ENCODE results near the gene PCDHGB7.
"Not testable (repeated sequence)": the region's sequence is repeated elsewhere in the genome, so short reads cannot be mapped to it uniquely, and the experiment has no call there.

PCDHGB7 gene

DNA sequence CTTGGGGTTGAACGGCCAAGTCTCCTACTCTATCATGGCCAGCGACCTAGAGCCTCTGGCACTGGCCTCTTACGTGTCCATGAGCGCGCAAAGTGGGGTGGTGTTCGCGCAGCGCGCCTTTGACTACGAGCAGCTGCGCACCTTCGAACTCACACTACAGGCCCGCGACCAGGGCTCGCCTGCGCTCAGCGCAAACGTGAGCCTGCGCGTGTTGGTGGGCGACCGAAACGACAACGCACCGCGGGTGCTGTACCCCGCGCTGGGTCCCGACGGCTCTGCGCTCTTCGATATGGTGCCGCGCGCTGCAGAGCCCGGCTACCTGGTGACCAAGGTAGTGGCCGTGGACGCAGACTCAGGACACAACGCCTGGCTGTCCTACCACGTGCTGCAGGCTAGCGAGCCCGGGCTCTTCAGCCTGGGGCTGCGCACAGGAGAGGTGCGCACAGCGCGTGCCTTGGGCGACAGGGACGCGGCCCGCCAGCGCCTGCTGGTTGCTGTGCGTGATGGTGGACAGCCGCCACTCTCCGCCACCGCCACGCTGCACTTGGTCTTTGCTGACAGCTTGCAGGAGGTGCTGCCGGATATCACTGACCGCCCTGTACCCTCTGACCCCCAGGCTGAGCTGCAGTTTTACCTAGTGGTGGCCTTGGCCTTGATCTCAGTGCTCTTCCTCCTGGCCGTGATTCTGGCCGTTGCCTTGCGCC, 17.8 kb upstream of the PCDHGB7 start:
- Histone ChIP-seq H2BK12ac (ENCODE audit: low read length in 2 of 2) (no peak overlapping the region), H4K91ac (ENCODE audit: low read length) (no peak overlapping the region), H3K27me3 (ENCODE audit: control insufficient read depth in 1 of 2, insufficient read depth in 1 of 2, low read length in 2 of 2) (no peaks in the 10 kb centered on the region), H3K18ac (ENCODE audit: low read depth in 1 of 2, low read length in 2 of 2) (no peak overlapping the region), H3K14ac (ENCODE audit: low read length in 2 of 2) (no peak overlapping the region), H3K4me3 (ENCODE audit: insufficient read depth in 1 of 2, low read depth in 1 of 2, low read length in 2 of 2) (peak overlapping the region; percentile 4 to 70), H3K4me1 (ENCODE audit: control insufficient read depth, insufficient read depth, low read depth, low read length) (no peaks in the 10 kb centered on the region), H2BK120ac (ENCODE audit: low read depth, low read length) (no peak overlapping the region), H3K4me2 (ENCODE audit: low read length, poor library complexity, severe bottlenecking) (no peak overlapping the region), H3K27ac (ENCODE audit: low read length, poor library complexity, severe bottlenecking) (no peak overlapping the region), H3K79me1 (replicated peaks; ENCODE audit: low read length, poor library complexity, severe bottlenecking) (peaks cover 15% of the 10 kb centered on the region), H3K23ac (ENCODE audit: low read length in 2 of 2) (no peak overlapping the region), H3K9me3 (ENCODE audit: control insufficient read depth, low read length) (peaks cover 60% of the 10 kb centered on the region), H2BK5ac (ENCODE audit: low read depth, low read length, poor library complexity, severe bottlenecking) (no peak overlapping the region), H2AFZ (ENCODE audit: low read depth, low read length) (no peak overlapping the region), H3K36me3 (ENCODE audit: control insufficient read depth in 1 of 2, insufficient read depth in 2 of 2, low read depth in 1 of 2, low read length in 2 of 2) (peaks cover 0 to 26% of the 10 kb centered on the region in 2 experiments), H3K9ac (ENCODE audit: low read length) (no peak overlapping the region), H3K4ac (ENCODE audit: low read depth in 1 of 2, low read length in 2 of 2) (no peak overlapping the region), H4K8ac (ENCODE audit: low read length) (no peak overlapping the region), H2BK15ac (ENCODE audit: low read depth, poor library complexity, severe bottlenecking) (no peak overlapping the region), H2AK5ac (ENCODE audit: low read length, severe bottlenecking) (no peak overlapping the region)
- 96% methylated on average over 61 of the region's 61 CpGs for WGBS
- no peak for DNase-seq

DNA sequence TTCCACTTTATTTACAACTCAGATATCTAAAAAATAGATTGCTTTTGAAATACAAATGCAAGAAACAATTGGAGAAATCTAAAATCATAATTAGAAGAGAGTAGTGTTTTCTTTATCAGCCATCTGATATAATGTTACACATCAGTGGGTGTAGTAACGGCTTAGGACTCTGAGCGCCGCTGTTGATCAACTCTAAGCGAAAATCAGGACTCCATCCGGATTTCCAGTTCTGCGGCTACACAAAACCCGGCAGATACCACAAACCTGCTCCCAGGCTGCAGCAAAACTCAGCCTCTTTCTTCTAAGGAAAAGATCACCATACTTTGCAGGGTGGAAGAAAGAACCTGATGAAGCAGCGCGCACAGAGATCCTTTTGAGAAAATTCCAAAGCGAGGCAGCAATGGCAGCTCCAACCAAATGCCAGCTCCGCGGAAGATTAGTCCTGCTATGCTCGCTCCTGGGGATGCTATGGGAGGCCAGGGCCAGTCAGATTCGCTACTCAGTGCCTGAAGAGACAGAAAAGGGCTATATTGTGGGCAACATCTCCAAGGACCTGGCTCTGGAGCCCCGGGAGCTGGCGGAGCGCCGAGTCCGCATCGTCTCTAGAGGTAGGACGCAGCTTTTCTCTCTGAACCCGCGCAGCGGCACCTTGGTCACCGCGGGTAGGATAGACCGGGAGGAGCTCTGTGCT, 14.8 kb upstream of the PCDHGB7 start, which contains the start of gene PCDHGA9:
Gene PCDHGA9, plus strand, starts transcription at position 226 of the 691 bp plus-strand sequence. Its CDS starts 175 bp downstream, at position 401.
- 93% methylated on average over 27 of the region's 27 CpGs for WGBS

DNA sequence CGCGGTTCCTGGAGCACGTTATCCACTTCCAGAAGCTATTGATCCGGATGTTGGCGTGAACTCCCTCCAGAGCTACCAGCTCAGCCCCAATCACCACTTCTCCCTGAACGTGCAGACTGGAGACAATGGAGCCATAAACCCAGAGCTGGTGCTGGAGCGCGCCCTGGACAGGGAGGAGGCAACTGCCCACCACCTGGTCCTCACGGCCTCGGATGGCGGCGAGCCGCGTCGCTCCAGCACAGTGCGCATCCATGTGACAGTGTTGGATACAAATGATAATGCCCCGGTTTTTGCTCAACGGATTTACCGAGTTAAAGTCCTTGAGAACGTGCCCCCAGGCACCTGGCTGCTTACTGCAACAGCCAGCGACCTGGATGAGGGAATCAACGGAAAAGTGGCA, 14.1 kb upstream of the PCDHGB7 start:
- no peak overlapping the region for H3K4me2 ChIP-seq (ENCODE audit: low read length, poor library complexity, severe bottlenecking)
- no peak overlapping the region for H2AFZ ChIP-seq (ENCODE audit: low read depth, low read length)
- H3K9ac ChIP-seq (ENCODE audit: low read length) = no peak overlapping the region
- no peak overlapping the region for H4K91ac ChIP-seq (ENCODE audit: low read length)
- no peak overlapping the region for H3K27ac ChIP-seq (ENCODE audit: low read length, poor library complexity, severe bottlenecking)
- H3K18ac ChIP-seq (ENCODE audit: low read depth in 1 of 2, low read length in 2 of 2) = no peak overlapping the region
- H3K27me3 ChIP-seq (ENCODE audit: control insufficient read depth in 1 of 2, insufficient read depth in 1 of 2, low read length in 2 of 2) = no peaks in the 10 kb centered on the region
- no peak overlapping the region for H2BK12ac ChIP-seq (ENCODE audit: low read length in 2 of 2)
- WGBS = 98% methylated on average over 20 of the region's 22 CpGs
- H2AK5ac ChIP-seq (ENCODE audit: low read length, severe bottlenecking) = no peak overlapping the region
- no peak overlapping the region for H3K23ac ChIP-seq (ENCODE audit: low read length in 2 of 2)
- peaks cover 0 to 28% of the 10 kb centered on the region in 2 experiments for H3K36me3 ChIP-seq (ENCODE audit: control insufficient read depth in 1 of 2, insufficient read depth in 2 of 2, low read depth in 1 of 2, low read length in 2 of 2)
- no peak overlapping the region for H2BK5ac ChIP-seq (ENCODE audit: low read depth, low read length, poor library complexity, severe bottlenecking)
- H3K4me3 ChIP-seq (ENCODE audit: insufficient read depth in 1 of 2, low read depth in 1 of 2, low read length in 2 of 2) = peak overlapping the region in 1 of 2 experiments; percentile 75
- H3K14ac ChIP-seq (ENCODE audit: low read length in 2 of 2) = no peak overlapping the region
- no peak overlapping the region for H2BK15ac ChIP-seq (ENCODE audit: low read depth, poor library complexity, severe bottlenecking)
- no peak overlapping the region for H2BK120ac ChIP-seq (ENCODE audit: low read depth, low read length)
- H4K8ac ChIP-seq (ENCODE audit: low read length) = no peak overlapping the region
- H3K4me1 ChIP-seq (ENCODE audit: control insufficient read depth, insufficient read depth, low read depth, low read length) = no peaks in the 10 kb centered on the region
- DNase-seq = no peak
- H3K9me3 ChIP-seq (ENCODE audit: control insufficient read depth, low read length) = peaks cover 54% of the 10 kb centered on the region
- H3K79me1 ChIP-seq (replicated peaks; ENCODE audit: low read length, poor library complexity, severe bottlenecking) = peaks cover 13% of the 10 kb centered on the region
- H3K4ac ChIP-seq (ENCODE audit: low read depth in 1 of 2, low read length in 2 of 2) = no peak overlapping the region

More for the DNA sequence above, 14.8 kb upstream of the PCDHGB7 start, which contains the start of gene PCDHGA9:
- H3K9me3 ChIP-seq (ENCODE audit: control insufficient read depth, low read length) = peaks cover 54% of the 10 kb centered on the region
- H3K4me3 ChIP-seq (ENCODE audit: insufficient read depth in 1 of 2, low read depth in 1 of 2, low read length in 2 of 2) = peak within 1 kb of the TSS in 1 of 2 experiments; percentile 75
- no peak within 1 kb of the TSS for H3K23ac ChIP-seq (ENCODE audit: low read length in 2 of 2)
- no peak within 1 kb of the TSS for H2AFZ ChIP-seq (ENCODE audit: low read depth, low read length)
- H3K4me2 ChIP-seq (ENCODE audit: low read length, poor library complexity, severe bottlenecking) = no peak within 1 kb of the TSS
- no peak within 1 kb of the TSS for H3K14ac ChIP-seq (ENCODE audit: low read length in 2 of 2)
- H3K4ac ChIP-seq (ENCODE audit: low read depth in 1 of 2, low read length in 2 of 2) = no peak within 1 kb of the TSS
- H2BK15ac ChIP-seq (ENCODE audit: low read depth, poor library complexity, severe bottlenecking) = no peak within 1 kb of the TSS
- H2BK120ac ChIP-seq (ENCODE audit: low read depth, low read length) = no peak within 1 kb of the TSS
- H2BK12ac ChIP-seq (ENCODE audit: low read length in 2 of 2) = no peak within 1 kb of the TSS
- no peak within 1 kb of the TSS for H3K27ac ChIP-seq (ENCODE audit: low read length, poor library complexity, severe bottlenecking)
- peaks cover 13% of the 10 kb centered on the region for H3K79me1 ChIP-seq (replicated peaks; ENCODE audit: low read length, poor library complexity, severe bottlenecking)
- H3K9ac ChIP-seq (ENCODE audit: low read length) = peak within 1 kb of the TSS; percentile 53
- no peak within 1 kb of the TSS for H4K8ac ChIP-seq (ENCODE audit: low read length)
- no peak within 1 kb of the TSS for H4K91ac ChIP-seq (ENCODE audit: low read length)
- peaks cover 0 to 24% of the 10 kb centered on the region in 2 experiments for H3K36me3 ChIP-seq (ENCODE audit: control insufficient read depth in 1 of 2, insufficient read depth in 2 of 2, low read depth in 1 of 2, low read length in 2 of 2)
- no peak within 1 kb of the TSS for H2AK5ac ChIP-seq (ENCODE audit: low read length, severe bottlenecking)
- H3K4me1 ChIP-seq (ENCODE audit: control insufficient read depth, insufficient read depth, low read depth, low read length) = no peaks in the 10 kb centered on the region
- H3K18ac ChIP-seq (ENCODE audit: low read depth in 1 of 2, low read length in 2 of 2) = no peak within 1 kb of the TSS
- H3K27me3 ChIP-seq (ENCODE audit: control insufficient read depth in 1 of 2, insufficient read depth in 1 of 2, low read length in 2 of 2) = no peaks in the 10 kb centered on the region
- no peak within 1 kb of the TSS for H2BK5ac ChIP-seq (ENCODE audit: low read depth, low read length, poor library complexity, severe bottlenecking)
- no peak for DNase-seq

DNA sequence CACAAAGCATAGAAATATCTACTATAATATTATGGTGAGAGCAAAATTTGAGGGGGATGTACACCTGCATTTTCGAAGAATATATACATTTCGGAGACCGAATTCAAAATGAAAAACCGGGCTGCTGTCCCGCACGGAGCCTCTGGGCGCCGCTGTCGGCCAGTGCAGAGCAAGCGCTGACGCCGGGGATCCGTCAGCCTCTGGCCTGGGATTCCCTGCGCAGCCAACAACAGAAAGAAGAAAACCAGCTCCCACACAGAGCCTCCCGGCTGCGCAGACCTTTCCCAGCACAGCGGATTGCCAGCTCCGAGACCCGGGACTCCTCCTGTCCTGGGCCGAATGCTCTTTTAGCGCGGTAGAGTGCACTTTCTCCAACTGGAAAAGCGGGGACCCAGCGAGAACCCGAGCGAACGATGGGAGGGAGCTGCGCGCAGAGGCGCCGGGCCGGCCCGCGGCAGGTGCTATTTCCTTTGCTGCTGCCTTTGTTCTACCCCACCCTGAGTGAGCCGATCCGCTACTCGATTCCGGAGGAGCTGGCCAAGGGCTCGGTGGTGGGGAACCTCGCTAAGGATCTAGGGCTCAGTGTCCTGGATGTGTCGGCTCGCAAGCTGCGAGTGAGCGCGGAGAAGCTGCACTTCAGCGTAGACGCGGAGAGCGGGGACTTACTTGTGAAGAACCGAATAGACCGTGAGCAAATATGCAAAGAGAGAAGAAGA, 9.5 kb upstream of the PCDHGB7 start, which contains the start of gene PCDHGB6:
Gene PCDHGB6, plus strand, starts transcription at position 232 of the 716 bp plus-strand sequence. Its CDS starts 182 bp downstream, at position 414.
- not testable (repeated sequence) for H2BK12ac ChIP-seq (ENCODE audit: low read length in 2 of 2); H2BK120ac ChIP-seq (ENCODE audit: low read depth, low read length); H3K4ac ChIP-seq (ENCODE audit: low read depth in 1 of 2, low read length in 2 of 2); H2BK5ac ChIP-seq (ENCODE audit: low read depth, low read length, poor library complexity, severe bottlenecking); H3K14ac ChIP-seq (ENCODE audit: low read length in 2 of 2); H2AK5ac ChIP-seq (ENCODE audit: low read length, severe bottlenecking); H2BK15ac ChIP-seq (ENCODE audit: low read depth, poor library complexity, severe bottlenecking); H3K4me1 ChIP-seq (ENCODE audit: control insufficient read depth, insufficient read depth, low read depth, low read length); H3K23ac ChIP-seq (ENCODE audit: low read length in 2 of 2); H3K27ac ChIP-seq (ENCODE audit: low read length, poor library complexity, severe bottlenecking)
- Histone ChIP-seq H3K36me3 (ENCODE audit: control insufficient read depth in 1 of 2, insufficient read depth in 2 of 2, low read depth in 1 of 2, low read length in 2 of 2) (peaks cover 0 to 24% of the 10 kb centered on the region in 2 experiments), H3K9me3 (ENCODE audit: control insufficient read depth, low read length) (peaks cover 39% of the 10 kb centered on the region), H4K91ac (ENCODE audit: low read length) (peak within 1 kb of the TSS; percentile 90), H3K9ac (ENCODE audit: low read length) (peak within 1 kb of the TSS; percentile 26), H3K79me1 (replicated peaks; ENCODE audit: low read length, poor library complexity, severe bottlenecking) (peaks cover 24% of the 10 kb centered on the region), H3K4me3 (ENCODE audit: insufficient read depth in 1 of 2, low read depth in 1 of 2, low read length in 2 of 2) (peak within 1 kb of the TSS; percentile 57 to 72), H3K4me2 (ENCODE audit: low read length, poor library complexity, severe bottlenecking) (peak within 1 kb of the TSS; percentile 35), H2AFZ (ENCODE audit: low read depth, low read length) (peak within 1 kb of the TSS; percentile 55), H4K8ac (ENCODE audit: low read length) (peak within 1 kb of the TSS; percentile 64), H3K27me3 (ENCODE audit: control insufficient read depth in 1 of 2, insufficient read depth in 1 of 2, low read length in 2 of 2) (peaks cover 0 to 17% of the 10 kb centered on the region in 2 experiments), H3K18ac (ENCODE audit: low read depth in 1 of 2, low read length in 2 of 2) (peak within 1 kb of the TSS; percentile 16 to 67)
- peak; percentile 83 for DNase-seq
- 4% methylated on average over 47 of the region's 51 CpGs for WGBS
